ENCODE measurements around the gene FOXL2NB.
A peak's percentile ranks its signal among the peaks of the same experiment; 100 is the strongest.

FOXL2NB gene

DNA sequence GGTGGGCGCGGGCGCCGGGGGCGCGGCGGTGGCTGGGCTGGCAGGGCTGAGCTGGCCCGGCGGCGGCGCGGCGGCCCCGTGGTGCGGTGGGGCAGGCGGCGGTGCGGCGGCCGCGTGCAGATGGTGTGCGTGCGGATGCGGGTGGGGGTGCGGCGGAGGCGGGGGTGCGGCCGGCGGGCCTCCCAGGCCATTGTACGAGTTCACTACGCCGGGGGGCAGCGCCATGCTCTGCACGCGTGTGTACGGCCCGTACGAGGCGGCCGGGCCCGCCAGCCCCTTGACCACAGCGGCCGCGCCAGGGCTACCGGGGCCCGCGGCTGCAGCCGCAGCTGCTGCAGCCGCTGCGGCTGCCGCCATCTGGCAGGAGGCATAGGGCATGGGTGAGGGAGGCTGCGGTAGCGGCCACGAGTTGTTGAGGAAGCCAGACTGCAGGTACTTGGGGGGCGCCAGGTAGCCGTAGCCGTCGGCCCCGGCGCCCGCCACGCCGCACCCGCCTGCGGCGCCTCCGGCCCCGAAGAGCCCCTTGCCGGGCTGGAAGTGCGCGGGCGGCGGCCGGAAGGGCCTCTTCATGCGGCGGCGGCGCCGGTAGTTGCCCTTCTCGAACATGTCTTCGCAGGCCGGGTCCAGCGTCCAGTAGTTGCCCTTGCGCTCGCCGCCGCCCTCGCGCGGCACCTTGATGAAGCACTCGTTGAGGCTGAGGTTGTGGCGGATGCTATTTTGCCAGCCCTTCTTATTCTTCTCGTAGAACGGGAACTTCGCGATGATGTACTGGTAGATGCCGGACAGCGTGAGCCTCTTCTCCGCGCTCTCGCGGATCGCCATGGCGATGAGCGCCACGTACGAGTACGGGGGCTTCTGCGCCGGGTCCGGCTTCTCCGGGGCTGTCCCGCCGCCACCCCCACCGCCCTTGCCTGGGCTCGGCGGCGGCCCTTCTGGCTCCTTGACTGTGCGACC lies 1.0 kb upstream of the FOXL2NB start:
- FAIRE-seq = no peak

GRCh38 chr3:138947495-138948121 lies 591 bp downstream of the FOXL2NB start:
- FAIRE-seq = no peak

DNA sequence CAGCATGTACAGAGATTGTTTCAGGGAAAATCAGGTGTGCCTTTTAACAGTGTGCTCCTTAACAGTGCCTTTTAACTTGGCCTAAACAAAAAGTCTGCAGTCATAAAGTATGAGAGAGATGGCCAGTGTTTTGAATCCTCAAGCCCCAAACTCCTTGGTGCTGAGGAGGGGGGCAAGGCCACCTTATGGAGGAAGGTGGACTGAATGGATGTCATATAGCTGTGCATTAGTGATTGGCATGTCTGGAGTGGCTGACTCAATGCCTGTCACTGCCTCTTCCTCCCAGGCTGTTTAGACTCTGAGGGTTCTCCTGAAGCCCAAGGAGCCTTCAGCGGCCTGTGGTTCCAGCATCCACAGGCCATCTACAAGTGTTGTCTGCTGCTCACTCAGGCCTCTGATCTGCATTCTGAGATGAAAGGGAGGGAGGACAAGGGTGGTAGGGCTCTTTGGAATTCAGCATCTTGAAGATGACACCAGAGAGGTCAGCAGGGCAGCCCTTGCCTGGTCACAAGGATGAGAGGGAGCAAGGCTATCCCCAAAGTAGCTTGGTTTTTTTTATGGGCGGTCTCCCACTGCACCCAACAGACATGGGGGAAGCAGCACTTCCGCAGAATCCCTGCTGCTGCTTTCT lies 1.5 kb downstream of the FOXL2NB start:
- no peak for FAIRE-seq

DNA sequence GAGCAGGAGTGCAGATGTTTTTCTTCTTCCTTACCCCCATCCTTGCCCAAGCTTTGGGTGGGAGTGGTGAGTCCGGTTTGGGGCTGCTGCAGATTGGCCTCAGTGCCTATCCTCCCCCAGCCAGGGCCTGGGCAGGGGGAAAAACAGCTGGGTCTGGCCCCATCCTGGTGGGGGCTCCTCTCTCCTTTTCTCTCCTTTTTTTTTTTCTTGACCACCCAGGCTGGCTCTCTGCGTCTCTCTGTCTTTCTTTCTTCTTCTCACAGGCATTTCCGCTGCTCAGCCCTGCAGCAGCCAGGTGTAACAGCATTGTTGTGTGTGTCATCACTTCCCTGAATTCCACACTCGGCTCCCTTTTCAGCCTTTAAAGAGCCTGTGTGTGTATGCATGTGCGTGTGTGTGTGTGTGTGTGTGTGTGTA lies 2.0 kb downstream of the FOXL2NB start:
- FAIRE-seq = no peak

DNA sequence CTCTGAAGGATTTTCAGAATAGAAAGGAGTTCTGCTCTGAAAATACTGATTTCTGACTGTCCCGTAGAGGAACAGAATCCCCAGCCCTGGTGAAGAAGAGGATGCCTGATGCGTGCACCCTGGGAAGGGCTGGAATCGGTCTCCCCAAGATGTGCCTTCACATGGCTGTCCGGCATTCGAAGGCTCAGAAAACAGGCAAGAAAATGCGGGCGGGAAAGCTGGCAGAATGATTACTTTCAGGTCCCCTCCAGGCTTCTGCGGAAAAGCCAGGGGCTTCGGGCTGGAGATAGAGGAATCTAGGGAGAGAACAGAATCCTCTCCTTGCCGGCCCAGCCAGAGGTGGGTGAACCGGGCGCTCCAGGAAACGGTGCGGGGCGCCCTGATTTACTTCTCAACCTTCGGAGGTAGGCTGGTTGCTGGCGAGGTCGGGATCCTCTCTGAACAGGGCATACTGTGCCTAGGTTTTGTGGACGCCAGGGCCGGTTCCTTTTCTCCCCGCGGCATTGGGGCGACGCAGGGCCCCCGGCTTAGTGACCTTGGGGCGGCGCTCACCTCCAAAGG lies 2.5 kb downstream of the FOXL2NB start:
- no peak for FAIRE-seq

DNA sequence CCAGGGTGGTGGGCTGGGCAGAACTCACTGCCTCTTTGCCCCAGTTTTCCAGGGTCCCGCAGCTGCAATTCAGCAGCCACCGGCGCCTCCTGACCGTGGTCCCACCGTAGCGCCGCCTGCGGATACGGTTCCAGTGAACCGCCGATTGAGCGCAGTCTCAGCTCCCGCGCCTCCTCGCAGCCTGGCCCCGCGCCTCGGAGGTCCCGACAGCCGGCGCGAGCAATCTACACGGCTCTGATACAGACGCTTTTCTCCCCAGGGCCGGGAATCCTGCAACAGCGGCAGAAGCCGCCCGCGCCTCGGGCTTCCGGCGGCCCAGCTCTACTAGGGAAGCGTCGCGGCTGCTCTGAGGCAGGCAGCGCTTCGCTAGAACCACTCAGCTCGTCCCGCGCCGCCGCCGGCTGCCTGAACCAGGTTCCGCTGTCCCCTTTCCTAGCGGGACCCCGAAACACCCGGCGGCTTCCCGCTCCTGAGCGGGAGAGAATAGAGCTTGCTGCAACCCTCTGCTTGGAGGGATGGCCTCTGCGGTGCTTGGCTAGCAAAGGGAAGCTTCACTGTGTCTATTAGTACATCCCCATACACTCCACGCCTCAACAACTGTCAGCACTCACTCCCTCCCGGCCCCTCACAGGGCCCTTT lies 3.1 kb downstream of the FOXL2NB start:
- FAIRE-seq = no peak

GRCh38 chr3:138950701-138951100 lies 3.7 kb downstream of the FOXL2NB start:
- no peak for FAIRE-seq

GRCh38 chr3:138960417-138960852 lies 13.4 kb downstream of the FOXL2NB start:
- no peak for FAIRE-seq

DNA sequence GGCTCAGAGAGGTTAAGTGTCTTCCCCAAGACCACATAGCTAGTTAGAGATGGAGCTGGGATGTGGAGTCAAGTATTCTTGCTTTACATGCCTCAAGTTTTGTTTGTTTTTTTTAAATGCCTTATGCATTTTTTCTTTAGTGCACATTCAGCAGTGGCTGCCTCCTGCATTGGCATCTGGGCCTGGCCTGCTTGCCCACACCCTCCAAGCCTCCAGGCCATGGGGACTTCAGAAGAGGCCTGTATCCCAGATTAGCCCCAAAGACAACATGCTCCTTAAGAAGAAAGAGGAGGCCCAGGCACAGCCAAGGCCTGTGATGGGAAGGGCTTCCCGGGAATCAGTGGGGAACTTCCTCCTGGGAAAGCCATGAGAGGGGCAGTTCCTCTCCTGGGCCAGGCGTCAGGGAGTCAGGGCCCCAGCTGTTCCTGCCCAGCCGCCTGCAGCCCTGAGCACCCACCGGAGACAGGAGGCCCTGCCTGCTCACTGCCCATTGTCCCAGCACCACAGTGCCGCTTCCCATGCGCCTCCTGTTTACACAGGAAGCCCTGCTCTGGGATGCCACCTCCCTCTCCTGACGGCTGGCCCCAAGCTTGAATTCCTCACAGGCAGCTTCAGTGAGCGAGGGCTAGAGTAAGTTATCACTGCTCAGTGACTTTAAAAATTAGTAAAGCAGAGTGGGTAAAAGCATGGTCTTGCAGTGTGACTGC lies 16.0 kb downstream of the FOXL2NB start:
- FAIRE-seq = no peak

GRCh38 chr3:138964264-138964663 lies 17.2 kb downstream of the FOXL2NB start:
- FAIRE-seq = no peak

DNA sequence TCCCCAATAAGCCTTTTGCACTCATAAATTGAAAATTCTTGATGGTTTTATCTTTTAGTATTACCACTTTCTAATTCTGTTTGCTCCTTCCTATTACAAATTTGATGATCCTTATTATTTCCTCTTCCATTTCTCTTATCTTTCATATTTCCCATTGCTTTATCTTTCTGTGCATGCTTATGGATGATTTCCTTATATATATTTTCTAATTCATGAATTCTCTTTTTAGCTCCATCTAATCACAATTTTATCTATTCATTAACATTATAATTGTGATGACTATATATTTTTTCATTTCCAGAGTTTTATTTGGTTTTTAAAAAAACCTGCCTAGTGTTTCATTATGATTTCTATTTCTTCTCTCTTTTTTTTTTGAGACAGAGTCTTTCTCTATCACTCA lies 17.9 kb downstream of the FOXL2NB start:
- FAIRE-seq = peak; percentile 48

GRCh38 chr3:138971766-138972320 lies 24.8 kb downstream of the FOXL2NB start:
- FAIRE-seq = no peak

DNA sequence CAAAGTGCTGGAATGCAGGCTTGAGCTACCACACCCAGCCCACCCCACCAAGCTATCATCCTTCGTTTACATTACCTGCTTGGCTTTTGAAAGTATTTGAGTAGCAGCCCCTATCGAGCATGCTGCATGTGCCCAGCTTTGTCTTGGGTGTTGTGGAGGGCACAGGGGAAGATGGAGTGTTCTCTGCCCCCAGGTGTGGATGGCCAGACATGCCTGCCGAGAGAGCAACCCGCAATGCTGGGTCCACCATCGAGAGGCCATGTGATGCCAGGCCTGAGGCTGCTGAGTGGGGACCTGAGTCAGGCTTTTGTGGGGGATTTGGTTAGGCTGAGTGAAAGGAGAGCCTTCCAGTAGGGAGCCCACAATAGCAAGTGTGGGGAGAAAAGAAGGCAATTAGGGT lies 25.9 kb downstream of the FOXL2NB start:
- no peak for FAIRE-seq

DNA sequence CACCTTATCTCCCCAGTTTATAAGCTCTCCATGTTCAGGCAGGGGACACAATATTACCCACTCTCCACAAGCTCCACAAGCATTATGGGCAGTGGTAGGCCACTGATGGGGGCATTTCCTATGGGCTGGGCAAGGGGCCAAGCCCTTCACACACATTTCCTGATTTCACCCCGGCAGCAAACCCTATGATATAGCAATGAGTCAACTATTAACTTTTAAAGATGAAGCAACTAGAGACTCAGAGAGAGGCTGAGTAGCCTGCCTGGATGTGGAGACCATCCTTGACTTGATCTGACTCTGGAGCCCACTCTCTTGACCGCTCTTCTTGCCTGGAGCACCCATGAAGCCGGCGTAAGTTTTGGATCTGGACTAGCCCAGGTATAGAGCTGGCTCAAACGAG lies 27.4 kb downstream of the FOXL2NB start:
- FAIRE-seq = no peak

- no peak for FAIRE-seq
Observed at GRCh38 chr3:138975351-138975750, 28.3 kb downstream of the FOXL2NB start.

DNA sequence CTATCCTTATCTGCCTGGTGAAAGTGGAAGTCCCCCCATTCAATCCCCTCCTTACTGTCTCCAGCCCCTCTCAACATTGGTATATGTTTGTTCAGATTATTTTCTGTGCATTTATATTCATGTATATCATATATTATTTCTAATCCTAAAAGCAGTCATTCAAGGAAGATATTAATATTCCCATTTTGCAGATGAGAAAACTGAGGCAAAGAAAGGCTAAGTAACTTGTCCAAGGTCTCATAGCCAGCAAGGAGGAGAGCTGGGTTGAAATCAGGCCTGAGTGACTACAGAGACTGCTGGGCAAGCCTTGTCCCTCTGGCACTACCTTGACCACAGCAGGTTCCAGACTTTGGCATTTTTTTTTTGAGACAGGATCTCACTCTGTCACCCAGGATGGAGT lies 29.0 kb downstream of the FOXL2NB start:
- FAIRE-seq = no peak

- no peak for FAIRE-seq
Observed at GRCh38 chr3:138984816-138985215, 37.8 kb downstream of the FOXL2NB start.

- FAIRE-seq = no peak
Observed at GRCh38 chr3:138985932-138986331, 38.9 kb downstream of the FOXL2NB start.

DNA sequence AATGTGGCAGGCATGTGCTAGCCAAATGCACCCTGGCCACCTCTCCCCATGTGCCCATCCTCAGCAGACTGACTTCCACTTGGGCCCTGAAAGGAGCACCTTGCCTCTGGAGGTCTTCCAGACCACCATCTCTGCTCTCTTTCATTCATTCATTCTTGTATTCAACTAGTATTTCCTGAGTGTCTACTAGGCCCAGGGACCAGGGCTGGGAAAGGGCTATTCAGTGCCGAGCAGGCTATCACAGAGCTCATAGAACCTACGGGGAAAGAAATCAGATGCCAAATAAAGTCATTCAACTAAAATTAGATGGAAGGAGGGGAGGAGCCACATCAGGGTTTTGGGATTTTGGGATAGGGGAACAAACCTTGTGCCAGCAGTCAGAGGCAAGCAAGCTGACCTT lies 40.2 kb downstream of the FOXL2NB start:
- no peak for FAIRE-seq

- FAIRE-seq = no peak
Observed at GRCh38 chr3:138995706-138996105, 48.7 kb downstream of the FOXL2NB start.
